GM21367 (cell line): ENCODE measurements around the gene KDM2A.
A peak's percentile ranks its signal among the peaks of the same experiment; 100 is the strongest.
"Not testable (repeated sequence)": the region's sequence is repeated elsewhere in the genome, so short reads cannot be mapped to it uniquely, and the experiment has no call there.

Experiments
- ATAC-seq: cut with Tn5 transposase; IDR thresholded peaks from one replicate; pipeline ENCODE4 v1.9.1; 2021; ENCODE audit not compliant: unreplicated experiment

The KDM2A gene

DNA sequence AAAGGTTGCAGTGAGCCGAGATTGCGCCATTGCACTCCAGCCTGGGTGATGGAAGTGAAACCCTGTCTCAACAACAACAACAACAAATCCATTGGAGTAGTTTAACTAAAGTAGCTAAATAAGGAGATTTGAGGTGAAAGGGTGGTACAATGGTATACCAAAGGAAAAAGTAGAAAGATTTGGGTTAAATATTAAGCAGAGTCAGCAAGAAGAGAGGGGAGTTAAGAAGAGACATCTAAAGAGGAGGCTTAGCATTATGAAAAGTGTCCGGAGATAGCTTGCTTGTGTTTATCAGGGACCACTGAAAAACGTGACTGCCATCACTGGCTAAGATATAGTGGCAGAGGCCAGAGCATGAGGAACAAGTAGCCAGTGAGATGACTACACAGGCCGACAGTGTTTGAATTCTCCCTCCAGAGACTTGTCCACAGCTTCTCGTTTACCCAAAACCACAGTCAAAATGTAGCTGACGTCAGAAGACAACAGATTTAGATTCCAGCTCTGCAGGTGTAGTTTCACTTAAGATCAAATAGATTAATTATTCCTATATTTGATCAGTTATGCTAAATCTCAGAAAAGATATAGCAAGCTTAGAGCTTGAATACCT lies 114.6 kb downstream of the KDM2A start:
- ATAC-seq = no peak

- ATAC-seq = not testable (repeated sequence)
Measured at GRCh38 chr11:67234571-67234970, 115.5 kb downstream of the KDM2A start.

DNA sequence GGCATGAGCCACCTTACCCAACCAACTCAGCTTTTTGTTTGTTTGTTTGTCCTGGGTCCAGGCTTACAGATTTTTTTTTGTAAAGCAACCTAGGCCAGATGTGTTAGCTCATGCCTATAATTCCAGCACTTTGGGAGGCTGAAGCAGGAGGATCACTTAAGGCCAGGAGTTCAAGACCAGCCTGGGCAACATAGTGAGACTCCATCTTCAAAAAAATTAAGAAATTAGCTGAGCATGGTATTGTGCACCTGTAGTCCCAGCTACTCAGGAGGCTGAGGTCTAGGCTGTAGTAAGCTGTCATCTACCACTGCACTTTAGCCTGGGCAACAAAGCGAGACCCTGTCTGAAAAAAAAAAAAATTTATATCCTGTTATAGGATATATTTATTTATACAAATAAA lies 118.5 kb downstream of the KDM2A start:
- no peak for ATAC-seq

DNA sequence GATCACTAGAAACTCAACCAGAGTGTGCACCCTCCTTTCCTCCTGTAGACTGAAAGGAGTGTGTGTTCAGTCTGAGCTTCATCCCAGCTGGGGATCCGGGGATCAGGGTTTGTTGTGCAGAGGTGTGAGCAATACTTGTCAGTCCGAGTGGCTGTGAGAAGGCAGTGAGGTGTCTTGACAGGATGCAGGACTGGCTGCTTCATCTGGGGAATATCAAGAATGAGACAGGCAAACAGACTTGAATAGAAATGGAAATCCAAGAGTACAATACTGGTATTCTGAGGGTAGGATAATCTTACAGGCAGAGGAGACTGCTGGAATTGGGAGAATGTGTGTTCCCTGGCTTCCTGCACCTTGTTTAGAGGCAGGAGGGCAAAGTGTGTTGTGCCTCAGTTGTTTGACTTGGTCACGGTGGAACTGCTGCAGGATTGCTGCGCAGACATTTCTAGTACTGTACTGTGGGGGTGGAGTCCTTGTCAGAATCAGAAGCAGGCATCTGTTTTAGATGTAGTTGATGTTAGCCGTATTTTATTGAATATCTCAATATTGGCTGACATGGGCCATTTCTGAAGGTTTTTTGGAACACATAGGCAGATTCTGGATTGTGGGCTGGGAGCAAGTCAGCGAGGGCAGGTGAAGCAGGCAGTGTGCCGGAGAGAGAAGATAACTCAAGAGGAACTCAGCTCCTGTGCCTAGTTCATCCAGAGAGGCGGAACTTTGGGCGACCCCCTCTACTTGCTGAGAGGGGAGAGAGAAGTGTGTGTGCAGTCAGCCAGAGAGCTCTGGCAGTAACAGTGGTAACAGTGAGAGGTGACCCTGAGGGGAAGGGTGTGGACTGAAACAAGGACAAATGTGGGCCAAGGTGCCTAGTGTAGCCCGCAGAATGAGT lies 120.1 kb downstream of the KDM2A start:
- ATAC-seq = no peak

DNA sequence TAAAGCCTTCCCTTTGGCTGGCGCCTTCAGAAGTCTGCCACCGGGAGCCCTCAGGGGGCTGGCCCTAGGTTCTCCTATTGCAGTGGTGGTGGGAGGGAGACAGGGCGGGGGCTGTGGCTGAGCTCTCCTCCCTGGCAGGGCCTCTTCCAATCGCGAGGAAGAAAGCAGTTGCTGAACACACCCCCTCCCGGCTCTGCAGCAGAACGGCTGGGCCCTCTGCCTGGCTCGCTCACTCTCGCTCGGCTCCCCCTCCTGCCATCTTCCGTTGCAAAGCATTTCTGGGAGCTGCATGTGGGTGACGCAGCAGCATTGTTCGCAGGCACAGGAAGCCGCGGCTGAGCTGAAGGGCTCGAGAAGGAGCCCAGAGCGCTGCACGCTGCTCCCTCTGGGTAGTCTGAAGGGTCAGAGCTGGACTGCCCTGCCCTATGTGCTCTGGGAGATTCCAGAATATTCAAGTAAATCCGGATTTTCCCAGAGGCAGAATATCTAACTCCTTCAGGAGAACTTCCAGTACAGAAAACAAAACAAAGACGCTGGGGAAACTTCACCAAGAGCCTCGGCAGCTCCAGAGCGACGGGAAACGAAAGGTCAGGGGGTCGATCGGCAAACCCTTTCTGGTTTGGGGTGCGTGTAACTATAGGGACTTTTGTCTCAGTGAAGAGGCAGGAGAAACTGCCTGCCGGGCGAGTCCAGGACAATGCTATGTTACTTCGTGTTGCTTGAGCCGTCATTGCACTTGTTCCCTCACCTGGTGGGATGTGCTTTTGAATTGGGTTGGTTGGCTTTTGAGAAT lies 120.9 kb downstream of the KDM2A start:
- ATAC-seq = peak; percentile 71

GRCh38 chr11:67240576-67241389 lies 121.7 kb downstream of the KDM2A start:
- peak; percentile 33 for ATAC-seq

GRCh38 chr11:67242548-67242947 lies 123.5 kb downstream of the KDM2A start:
- ATAC-seq = no peak

GRCh38 chr11:67243051-67243450 lies 124.0 kb downstream of the KDM2A start:
- ATAC-seq = no peak

DNA sequence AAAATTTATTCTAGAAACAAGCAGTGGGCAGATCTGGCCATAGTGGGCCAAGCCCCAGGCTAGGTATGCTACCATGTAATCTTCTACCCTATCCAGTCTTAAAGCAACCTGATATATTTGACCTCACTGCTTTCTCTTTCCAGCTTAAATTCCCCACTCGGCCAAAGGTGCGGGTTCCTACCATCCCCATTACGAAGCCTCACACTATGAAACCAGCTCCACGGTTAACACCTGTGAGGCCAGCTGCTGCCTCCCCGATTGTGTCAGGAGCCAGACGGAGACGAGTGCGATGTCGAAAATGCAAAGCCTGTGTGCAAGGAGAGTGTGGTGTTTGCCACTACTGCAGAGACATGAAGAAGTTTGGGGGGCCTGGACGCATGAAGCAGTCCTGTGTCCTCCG lies 126.0 kb downstream of the KDM2A start:
- ATAC-seq = no peak

- no peak for ATAC-seq
Measured at GRCh38 chr11:67247946-67248550, 129.0 kb downstream of the KDM2A start.

GRCh38 chr11:67248653-67249052 lies 129.6 kb downstream of the KDM2A start:
- no peak for ATAC-seq

GRCh38 chr11:67250059-67251043 lies 131.3 kb downstream of the KDM2A start:
- no peak for ATAC-seq

GRCh38 chr11:67251841-67252240 lies 132.8 kb downstream of the KDM2A start:
- ATAC-seq = no peak

- ATAC-seq = no peak
Measured at GRCh38 chr11:67252831-67253239, 133.8 kb downstream of the KDM2A start.

GRCh38 chr11:67253872-67254624 lies 135.0 kb downstream of the KDM2A start:
- no peak for ATAC-seq

DNA sequence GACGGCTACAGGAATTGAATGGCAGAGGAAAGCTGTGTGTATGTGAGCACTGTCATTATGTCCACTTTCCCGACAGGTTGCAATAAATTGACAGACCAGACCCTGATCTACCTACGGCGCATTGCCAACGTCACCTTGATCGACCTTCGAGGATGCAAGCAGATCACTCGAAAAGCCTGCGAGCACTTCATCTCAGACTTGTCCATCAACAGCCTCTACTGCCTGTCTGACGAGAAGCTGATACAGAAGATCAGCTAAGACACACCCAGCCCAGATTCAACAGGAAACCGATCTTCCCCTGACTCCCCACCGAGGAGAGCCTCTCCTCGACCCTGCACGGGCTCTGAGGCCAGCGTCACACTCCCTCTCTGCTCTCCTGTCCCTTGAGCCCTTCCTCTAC lies 135.7 kb downstream of the KDM2A start:
- no peak for ATAC-seq

GRCh38 chr11:67255353-67255752 lies 136.3 kb downstream of the KDM2A start:
- no peak for ATAC-seq

- ATAC-seq = no peak
Measured at GRCh38 chr11:67255864-67256263, 136.8 kb downstream of the KDM2A start.
